ENCODE measurements around the gene PCDHGA11. TPM values are rescaled to one million over a fixed set of nuclear protein-coding genes. Genes with fewer than 3 reads are reported as not detected.

Gene PCDHGA11
- total RNA-seq, 1 experiment from 2014 or later = 8.4 TPM

- Mint-ChIP-seq H3K4me1 (peaks cover under 1% of the 10 kb centered on the region), H3K27ac (no peak overlapping the region), H3K9me3 (peaks cover 44% of the 10 kb centered on the region), H3K27me3 (ENCODE audit: low read depth) (no peaks in the 10 kb centered on the region), H3K36me3 (peaks cover 40% of the 10 kb centered on the region), H3K4me3 (no peak overlapping the region)
- no peak for DNase-seq (ENCODE audit: low spot score)
- TF ChIP-seq MXD4 (CRISPR knock-in tag; IDR thresholded peaks at IDR 0.05; ENCODE audit: borderline replicate concordance) (no peak), ESRRA (CRISPR knock-in tag; IDR thresholded peaks at IDR 0.05; ENCODE audit: borderline replicate concordance) (no peak), MLX (CRISPR knock-in tag; IDR thresholded peaks at IDR 0.05) (no peak), GABPB1 (CRISPR knock-in tag; IDR thresholded peaks at IDR 0.05) (no peak), CDX4 (CRISPR knock-in tag; IDR thresholded peaks at IDR 0.05; ENCODE audit: borderline replicate concordance) (no peak), IRF2 (CRISPR knock-in tag; IDR thresholded peaks at IDR 0.05; ENCODE audit: borderline replicate concordance, low read depth) (no peak), ZNF396 (CRISPR knock-in tag; IDR thresholded peaks at IDR 0.05; ENCODE audit: borderline replicate concordance) (no peak), ZMAT4 (CRISPR knock-in tag; IDR thresholded peaks at IDR 0.05) (no peak), MAX (CRISPR knock-in tag; IDR thresholded peaks at IDR 0.05) (no peak), E2F5 (CRISPR knock-in tag; IDR thresholded peaks at IDR 0.05) (no peak), HMGXB4 (CRISPR knock-in tag; IDR thresholded peaks at IDR 0.05) (no peak), NR1H2 (CRISPR knock-in tag; IDR thresholded peaks at IDR 0.05) (no peak), ZNF416 (CRISPR knock-in tag; IDR thresholded peaks at IDR 0.05) (no peak), ATF3 (CRISPR knock-in tag; conservative IDR thresholded peaks at IDR 0.05) (no peak), ATF6 (CRISPR knock-in tag; IDR thresholded peaks at IDR 0.05) (no peak), ZNF263 (CRISPR knock-in tag; IDR thresholded peaks at IDR 0.05; ENCODE audit: low read depth) (no peak), PRDM15 (CRISPR knock-in tag; IDR thresholded peaks at IDR 0.05) (no peak), CREM (CRISPR knock-in tag; IDR thresholded peaks at IDR 0.05) (no peak)
- ATAC-seq = no peak
- ChIA-PET CTCF (no interaction called here), POLR2A (no interaction called here)
Measured at GRCh38 chr5:141434006-141434405, 13.2 kb downstream of the PCDHGA11 start.
